ENCODE data around the gene ABHD18.
"Not testable (repeated sequence)": the region's sequence is repeated elsewhere in the genome, so short reads cannot be mapped to it uniquely, and the experiment has no call there.

ABHD18 gene

DNA sequence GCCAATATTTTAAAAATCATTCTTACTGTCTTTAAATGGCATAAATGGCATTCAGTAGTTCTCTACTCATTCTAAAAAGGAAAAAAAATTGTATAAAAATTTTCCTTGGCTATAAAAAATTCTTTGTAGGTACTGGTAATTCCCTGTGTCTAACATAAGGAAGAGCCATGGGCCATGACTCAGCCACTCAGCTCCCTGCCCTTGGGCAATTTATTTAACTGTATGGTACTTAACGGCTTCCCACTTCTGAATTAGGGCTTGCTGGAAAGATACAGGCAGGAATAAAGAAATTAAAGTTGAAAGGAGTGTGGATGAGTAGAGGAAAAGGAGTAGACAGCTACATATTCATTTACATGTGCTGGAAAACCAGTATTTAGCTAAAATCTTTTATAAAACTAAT lies 30.6 kb downstream of the ABHD18 start:
- no peak for DNase-seq

DNA sequence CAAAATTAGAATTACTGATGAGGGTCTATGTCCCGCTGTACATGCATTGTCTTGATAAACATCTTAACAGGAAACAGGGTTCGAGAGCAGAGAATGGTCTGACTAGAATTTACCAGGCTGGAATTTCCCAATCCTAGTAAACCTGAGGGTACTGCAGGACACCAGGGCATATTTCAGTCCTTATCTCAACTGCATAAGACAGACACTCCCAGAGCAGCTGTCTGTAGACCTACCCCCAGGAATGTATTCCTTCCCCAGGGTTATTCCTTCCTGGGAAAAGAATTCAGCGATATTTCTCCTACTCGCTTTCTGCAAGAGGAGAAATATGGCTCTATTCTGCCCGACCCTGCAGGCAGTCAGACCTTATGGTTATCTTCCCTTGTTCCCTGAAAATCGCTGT lies 31.3 kb downstream of the ABHD18 start:
- not testable (repeated sequence) for DNase-seq

GRCh38 chr4:127997534-127998388 lies 32.6 kb downstream of the ABHD18 start:
- peak; percentile 1 to 7 for DNase-seq

DNA sequence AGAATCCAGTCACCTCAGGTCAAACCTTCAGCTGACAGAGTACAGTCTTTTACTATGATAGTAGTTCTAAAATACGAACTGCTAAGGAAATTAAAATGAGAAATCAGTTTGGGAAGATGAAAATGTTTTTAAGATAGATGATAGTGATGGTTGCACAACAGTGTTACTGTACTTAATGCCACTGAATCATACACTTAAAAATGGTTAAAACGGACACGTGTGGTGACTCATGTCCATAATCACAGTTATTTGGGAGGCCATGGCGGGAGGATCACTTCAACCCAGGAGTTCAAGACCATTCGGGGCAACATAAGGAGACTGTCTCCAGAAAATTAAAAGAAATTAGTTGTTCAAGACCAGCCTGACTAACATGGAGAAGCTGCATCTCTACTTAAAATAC lies 41.4 kb downstream of the ABHD18 start:
- no peak for DNase-seq

GRCh38 chr4:128009428-128009827 lies 44.2 kb downstream of the ABHD18 start:
- DNase-seq = no peak

GRCh38 chr4:128025319-128025718 lies 60.1 kb downstream of the ABHD18 start:
- DNase-seq = no peak

DNA sequence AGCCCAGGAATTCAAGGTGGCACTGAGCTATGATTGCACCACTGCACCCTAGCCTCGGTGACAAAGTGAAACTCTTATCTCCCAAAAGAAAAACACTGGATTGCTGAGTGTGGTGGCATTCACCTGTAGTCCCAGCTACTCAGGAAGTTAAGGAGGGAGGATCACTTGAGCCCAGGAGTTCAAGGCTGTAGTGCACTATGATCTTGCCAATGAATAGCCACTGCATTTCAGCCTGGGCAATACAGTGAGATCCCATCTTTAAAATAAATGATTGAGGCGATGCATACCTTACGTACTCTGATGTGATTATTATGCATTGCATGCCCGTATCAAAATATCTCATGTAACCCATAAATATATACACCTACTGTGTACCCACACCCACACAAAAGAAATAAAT lies 64.7 kb downstream of the ABHD18 start:
- no peak for DNase-seq

DNA sequence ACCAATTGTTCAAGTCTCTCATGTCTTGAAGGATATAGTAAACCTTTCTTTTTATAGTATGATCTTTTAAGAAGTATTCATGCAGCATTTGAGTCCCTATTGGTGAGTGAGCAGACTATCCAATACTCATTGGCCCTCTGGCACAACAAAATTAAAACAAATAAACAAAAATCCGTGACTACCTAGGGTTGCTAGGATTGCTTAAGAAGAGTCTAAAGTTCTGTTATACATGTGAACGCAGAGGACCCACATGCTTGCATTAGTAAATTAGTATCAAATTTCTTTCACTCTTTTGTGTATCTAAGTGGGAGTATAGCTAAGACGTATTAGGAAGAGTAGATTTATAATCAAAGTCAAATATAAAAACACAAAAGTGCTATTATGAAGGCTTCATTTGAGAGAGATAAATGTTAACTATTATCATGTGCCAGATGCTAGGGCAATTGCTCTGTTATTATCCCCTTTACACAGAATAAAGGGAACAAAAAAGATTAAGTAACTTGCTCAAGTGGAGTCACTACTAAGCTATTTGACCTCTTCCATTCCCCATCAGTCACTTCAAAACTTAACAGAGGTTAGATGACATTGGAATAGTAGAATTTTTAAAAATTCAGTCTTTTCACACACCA lies 66.7 kb downstream of the ABHD18 start:
- DNase-seq = no peak

- DNase-seq = no peak
These were observed 74.4 kb downstream of the ABHD18 start for GRCh38 chr4:128039568-128039967.

DNA sequence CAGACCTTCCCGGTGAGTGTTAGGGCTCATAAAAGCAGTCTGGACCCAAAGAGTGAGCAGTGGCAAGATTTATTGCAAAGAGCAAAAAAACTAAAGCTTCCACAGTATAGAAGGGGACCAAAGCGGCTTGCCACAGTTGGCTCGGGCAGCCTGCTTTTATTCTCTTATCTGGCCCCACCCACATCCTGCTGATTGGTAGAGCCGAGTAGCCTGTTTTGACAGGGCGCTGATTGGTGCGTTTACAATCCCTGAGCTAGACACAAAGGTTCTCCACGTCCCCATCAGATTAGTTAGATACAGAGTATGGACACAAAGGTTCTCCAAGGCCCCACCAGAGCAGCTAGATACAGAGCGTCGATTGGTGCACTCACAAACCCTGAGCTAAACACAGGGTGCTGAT lies 81.8 kb downstream of the ABHD18 start:
- DNase-seq = not testable (repeated sequence)

DNA sequence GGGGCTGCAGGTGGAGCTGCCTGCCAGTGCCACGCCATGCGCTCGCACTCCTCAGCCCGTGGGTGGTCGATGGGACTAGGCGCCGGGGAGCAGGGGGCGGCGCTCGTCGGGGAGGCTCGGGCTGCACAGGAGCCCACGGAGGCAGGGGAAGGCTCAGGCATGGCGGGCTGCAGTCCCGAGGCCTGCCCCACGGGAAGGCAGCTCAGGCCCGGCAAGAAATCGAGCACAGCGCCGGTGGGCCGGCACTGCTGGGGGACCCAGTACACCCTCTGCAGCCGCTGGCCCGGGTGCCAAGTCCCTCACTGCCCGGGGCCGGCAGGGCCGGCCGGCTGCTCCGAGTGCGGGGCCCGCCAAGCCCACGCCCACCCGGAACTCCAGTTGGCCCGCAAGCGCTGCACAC lies 82.3 kb downstream of the ABHD18 start:
- DNase-seq = not testable (repeated sequence)

DNA sequence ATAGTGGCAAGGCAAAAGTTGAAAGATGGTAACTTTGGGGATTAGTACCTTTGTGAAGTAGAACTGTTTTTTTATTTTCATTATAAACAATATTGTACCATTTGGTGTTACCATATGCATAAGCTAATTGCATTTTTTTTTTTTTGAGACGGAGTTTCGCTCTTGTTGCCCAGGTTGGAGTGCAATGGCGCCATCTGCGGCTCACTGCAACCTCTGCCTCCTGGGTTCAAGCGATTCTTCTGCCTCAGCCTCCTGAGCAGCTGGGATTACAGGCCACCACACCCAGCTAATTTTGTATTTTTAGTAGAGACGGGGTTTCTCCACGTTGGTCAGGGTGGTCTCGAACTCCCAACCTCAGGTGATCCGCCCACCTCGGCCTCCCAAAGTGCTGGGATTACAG lies 86.0 kb downstream of the ABHD18 start:
- DNase-seq = not testable (repeated sequence)

- not testable (repeated sequence) for DNase-seq
These were observed 89.7 kb downstream of the ABHD18 start for GRCh38 chr4:128054907-128055306.

GRCh38 chr4:128055441-128056206 lies 90.4 kb downstream of the ABHD18 start:
- not testable (repeated sequence) for DNase-seq

DNA sequence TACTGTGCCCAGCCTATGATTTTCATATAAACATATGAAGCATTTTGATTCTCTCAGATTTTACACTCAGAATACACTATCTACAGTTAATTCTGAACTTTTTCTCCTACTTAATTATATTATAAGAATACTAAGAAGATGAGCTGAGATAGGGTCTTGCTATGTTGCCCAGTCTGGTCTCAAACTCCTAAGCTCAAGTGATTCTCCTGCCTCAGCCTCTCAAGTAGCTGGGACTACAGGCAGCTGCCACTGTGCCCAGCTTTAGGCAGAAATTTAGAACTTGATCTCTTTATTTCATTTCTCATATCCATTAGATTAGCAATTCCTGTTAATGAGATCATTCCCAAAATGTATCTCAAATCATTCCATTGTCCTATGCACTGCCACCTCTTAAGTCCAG lies 91.2 kb downstream of the ABHD18 start:
- DNase-seq = no peak

DNA sequence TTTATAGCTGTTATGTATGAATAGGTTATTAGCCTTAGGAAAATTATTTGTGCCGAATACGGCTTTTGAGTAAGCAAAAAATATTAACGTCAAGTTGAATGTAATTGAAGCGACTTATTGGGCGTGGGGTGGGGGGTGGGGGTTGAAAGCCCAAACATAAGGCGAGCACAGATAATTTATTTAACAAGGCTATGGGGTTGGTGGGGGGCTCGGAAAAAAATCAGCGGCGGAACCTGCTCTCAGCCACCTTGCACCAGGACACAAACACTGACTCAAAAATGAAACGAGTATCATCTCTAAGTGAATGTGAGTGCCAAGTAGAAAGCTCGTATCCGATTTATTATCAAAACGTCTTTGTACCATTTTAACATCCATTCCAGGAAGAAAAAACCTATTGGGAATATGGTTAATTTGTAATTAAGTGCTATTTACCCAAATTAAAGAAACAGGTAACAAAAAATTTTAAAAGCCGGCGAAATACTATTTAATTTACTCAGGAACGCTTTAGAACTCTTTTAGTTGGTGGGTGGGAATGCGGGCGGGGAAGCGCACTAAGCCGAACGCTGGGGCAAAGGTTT lies 95.0 kb downstream of the ABHD18 start:
- no peak for DNase-seq

- DNase-seq = peak; percentile 91 to 92
These were observed 95.7 kb downstream of the ABHD18 start, which contains the start of gene LARP1B for GRCh38 chr4:128060699-128061565. LARP1B (plus strand) TSS chr4:128061312; CDS start chr4:128074952, 13,640 bp downstream.

DNA sequence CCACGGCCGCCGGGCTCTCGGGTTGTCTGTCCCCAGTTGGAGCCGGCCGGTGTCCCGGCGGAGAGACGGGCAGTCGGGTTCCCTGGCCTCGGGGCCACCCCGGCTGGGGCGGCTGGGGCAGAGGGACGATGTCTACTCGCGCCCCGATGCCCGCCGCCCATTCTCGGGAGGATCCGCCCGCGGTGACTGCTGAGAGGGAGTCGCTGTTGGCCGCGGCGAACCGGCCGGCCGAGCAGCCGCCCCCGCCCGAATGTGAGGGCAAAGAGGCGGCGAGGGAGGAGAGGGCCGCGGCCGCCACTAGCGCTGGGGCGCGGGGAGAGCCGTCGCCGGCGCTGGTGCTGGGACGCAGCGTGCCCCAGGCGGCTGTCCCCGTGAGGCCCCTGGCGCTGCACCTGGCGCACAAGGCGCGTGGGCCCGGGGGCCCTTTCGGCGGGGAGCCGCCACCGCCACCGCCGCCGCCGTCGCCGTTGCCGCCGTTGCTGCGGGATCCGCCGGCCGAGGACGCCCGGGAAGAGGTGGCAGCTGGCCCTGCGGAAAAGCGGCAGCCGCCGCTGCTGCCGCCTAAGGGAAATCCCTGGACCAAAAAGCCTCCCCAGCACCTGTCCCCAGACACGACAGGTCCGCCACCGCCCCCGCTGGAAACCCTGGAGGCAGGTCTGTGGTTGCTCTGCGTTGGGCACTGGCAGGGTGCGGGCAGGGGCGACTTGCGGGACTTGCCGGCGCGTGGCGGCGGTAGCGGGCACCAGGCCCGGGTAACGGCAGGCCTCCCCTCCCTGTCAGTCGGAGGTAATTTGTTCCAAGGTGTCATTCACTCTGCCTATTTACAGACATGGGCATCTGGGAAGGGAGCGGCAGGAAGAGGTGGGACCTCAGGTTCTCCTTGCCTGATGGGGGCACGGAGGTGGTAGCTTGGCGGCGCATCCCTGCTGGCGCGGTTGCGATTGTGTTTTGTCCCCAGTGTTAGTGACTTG lies 96.6 kb downstream of the ABHD18 start:
- peak; percentile 53 for DNase-seq

DNA sequence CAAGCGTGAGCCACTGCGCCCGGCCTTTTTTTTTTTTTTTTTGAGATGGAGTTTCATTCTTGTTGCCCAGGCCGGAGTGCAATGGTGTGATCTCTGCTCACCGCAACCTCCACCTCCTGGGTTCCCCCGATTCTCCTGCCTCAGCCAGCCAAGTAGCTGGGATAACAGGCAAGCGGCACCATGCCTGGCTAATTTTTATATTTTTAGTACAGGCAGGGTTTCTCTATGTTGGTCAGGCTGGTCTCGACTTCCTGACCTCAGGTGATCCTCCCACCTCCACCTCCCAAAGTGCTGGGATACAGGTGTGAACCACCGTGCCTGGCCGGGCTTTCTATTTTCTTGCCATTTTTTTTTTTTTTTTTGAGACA lies 101.2 kb downstream of the ABHD18 start:
- not testable (repeated sequence) for DNase-seq

- DNase-seq = no peak
These were observed 103.7 kb downstream of the ABHD18 start for GRCh38 chr4:128068918-128069317.

GRCh38 chr4:128076464-128076863 lies 111.3 kb downstream of the ABHD18 start:
- DNase-seq = no peak
